Activated CD8-positive, alpha-beta memory T cell treated with anti-CD3 and anti-CD28 coated beads, Interleukin-2, amount 50 U/mL, for 1 hour (primary cell): ENCODE measurements around the gene ABAT.
"Not testable (repeated sequence)": the region's sequence is repeated elsewhere in the genome, so short reads cannot be mapped to it uniquely, and the experiment has no call there.

Experiments
- DNase-seq: peaks from one replicate; pipeline ENCODE4 v3.0.0-alpha.2; 2020; ENCODE audit errors: extremely low read depth

Gene ABAT

GRCh38 chr16:8785408-8785807 is 111.0 kb downstream of the ABAT start:
- no peak for DNase-seq

DNA sequence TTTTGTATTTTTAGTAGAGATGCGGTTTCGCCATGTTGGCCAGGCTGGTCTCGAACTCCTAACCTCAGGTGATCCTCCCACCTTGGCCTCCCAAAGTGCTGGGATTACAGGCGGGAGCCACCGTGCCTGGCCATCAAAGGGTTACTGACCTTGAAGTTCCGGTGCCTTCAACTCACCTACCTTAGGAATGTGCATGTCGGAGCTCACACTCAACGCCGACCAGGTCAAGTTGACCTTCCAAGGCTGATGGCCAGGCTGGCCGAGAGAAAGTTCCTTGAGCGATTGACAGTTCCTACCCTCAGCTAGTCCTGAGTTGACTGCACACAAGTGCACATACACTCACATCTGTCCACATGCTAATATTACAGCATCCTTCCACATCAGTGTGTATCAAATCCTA is 111.9 kb downstream of the ABAT start:
- DNase-seq: not testable (repeated sequence)

- DNase-seq: no peak
Observed at GRCh38 chr16:8788578-8789172, 114.3 kb downstream of the ABAT start.

- DNase-seq: no peak
Observed at GRCh38 chr16:8795091-8795490, 120.7 kb downstream of the ABAT start.

GRCh38 chr16:8795818-8796217 is 121.4 kb downstream of the ABAT start:
- DNase-seq: no peak

DNA sequence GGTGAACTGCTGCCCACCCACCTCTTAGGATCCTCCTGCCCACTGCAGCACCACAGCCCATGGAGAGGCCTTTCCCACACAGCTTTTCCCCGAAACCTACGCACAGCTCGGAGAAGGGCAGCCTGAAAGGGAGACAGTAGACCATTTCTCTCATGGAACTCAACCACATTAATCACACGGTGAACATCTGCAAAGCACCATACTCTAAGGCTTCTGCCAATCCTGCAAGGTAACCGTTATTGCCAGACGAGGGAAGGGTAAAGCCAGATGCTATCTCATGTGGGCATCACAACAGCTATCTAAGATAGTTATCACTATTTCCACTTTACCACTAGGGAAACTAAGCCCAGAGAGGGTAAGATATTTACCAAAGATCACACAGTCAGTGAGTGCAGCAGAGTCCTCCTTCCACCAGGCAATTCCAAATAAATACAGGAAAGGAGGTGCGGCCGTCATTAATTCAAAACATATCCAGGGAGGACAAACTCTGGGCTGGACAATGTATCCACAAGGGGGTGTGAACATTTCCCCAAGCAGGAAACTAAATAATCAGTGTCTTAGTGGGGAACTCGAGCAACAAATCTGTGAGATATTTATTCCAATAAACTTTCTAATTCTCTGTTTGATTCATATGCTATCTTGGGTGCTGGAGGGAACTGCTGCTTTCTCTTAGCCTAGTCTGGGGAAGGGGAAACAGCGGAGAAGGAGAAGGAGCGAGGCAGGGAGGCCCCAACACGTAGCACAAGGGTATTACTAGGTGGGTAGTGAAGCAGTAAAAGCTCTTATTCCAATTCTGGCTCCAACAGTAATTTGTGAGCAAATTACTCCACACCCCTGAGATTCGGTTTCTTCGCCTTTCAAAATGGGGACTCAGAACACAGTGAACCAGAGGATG is 122.3 kb downstream of the ABAT start:
- DNase-seq: no peak

- peak; percentile 87 for DNase-seq
Observed at GRCh38 chr16:8797364-8798173, 123.2 kb downstream of the ABAT start, which contains the start of the genes PMM2 and TMEM186. PMM2 (plus strand) TSS chr16:8797839; CDS start chr16:8797883, 44 bp downstream. TMEM186 (minus strand) TSS chr16:8797639; CDS start chr16:8797614, 25 bp downstream.

DNA sequence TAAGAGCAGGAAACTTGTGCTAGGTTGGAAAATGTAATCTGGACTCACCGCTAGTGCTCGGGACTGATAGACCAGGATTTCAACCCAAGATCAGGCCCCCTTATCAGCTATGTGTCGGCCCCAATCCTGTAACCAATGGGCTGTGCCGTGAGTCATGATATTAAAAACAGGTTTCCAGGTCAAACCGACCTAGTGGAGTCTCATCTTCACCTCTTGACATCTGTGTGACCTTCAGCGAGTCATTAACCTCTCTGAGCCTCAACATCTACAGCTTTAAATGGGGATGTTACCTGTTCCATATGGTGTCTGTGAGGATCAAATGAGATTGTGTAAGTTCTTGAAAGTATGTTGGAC is 123.7 kb downstream of the ABAT start:
- DNase-seq: no peak

- DNase-seq: no peak
Observed at GRCh38 chr16:8798535-8799157, 124.2 kb downstream of the ABAT start.

- no peak for DNase-seq
Observed at GRCh38 chr16:8801701-8802100, 127.3 kb downstream of the ABAT start.

DNA sequence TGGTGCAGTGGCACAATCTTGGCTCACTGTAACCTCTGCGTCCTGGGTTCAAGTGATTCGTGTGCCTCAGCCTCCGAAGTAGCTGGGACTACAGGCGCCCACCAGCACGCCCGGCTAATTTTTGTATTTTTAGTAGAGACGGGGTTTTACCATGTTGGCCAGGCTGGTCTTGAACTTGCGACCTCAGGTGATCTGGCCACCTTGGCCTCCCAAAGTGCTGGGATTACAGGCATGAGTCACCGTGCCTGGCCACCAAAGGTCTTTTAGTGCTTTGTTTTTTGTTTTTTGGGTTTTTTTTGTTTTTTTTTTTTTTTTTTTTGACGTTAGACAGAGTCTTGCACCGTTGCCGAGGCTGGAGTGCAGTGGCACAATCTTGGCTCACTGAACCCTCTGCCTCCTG is 129.3 kb downstream of the ABAT start:
- DNase-seq: not testable (repeated sequence)

- DNase-seq: no peak
Observed at GRCh38 chr16:8804313-8804712, 129.9 kb downstream of the ABAT start.

- no peak for DNase-seq
Observed at GRCh38 chr16:8806272-8806983, 132.0 kb downstream of the ABAT start.

DNA sequence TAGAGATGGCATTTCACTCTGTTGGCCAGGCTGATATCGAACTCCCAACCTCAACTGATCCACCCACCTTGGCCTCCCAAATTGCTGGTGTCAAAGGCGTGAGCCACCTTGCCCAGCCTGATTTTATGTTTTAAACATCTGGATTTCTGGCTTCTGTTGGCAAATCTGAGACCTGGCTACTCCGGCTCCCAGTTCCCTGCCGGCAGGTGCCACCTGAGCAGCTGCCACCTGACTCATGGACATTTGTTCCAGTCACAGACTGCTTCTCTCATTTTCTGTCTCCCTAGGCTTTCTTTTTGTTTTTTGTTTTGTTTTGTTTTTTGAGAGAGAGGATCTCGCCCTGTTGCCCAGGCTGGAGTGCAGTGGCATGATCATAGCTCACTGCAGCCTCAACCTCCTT is 132.8 kb downstream of the ABAT start:
- DNase-seq: no peak

GRCh38 chr16:8808009-8808408 is 133.6 kb downstream of the ABAT start:
- no peak for DNase-seq

DNA sequence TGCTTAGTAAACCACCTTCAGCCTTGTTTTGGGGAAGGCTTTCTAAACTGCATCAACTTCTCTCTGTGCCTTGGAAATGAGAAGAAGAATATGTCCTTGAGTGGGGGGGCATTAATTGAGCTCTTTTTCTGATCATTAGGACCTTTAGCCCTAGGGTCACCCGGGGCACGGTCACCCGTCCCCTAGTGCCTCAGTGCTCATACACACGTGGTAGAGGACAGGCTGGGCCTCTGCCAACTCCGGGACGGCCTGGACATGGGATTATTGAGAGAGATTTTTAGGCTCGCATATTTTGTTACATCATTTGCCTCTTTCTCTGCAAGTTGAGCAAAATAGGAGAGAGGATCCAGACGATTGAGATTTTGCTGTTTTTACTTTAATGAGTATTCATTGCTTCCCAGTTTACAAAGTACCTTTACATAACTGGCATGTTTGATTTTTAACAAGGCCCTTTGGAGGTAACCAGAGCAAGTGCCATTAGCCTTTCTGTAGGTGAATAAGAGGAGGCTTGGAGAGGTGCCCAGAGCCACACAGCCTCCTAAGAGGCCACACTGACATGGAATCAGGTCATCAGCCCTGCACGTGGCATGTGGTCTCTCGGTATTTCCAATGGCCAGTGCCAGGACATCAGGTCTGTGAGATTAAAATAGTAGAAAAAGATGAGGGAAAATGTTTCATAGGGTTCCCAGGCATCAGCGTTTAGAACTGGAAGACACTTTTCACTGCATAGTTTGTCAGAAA is 134.4 kb downstream of the ABAT start:
- DNase-seq: no peak

DNA sequence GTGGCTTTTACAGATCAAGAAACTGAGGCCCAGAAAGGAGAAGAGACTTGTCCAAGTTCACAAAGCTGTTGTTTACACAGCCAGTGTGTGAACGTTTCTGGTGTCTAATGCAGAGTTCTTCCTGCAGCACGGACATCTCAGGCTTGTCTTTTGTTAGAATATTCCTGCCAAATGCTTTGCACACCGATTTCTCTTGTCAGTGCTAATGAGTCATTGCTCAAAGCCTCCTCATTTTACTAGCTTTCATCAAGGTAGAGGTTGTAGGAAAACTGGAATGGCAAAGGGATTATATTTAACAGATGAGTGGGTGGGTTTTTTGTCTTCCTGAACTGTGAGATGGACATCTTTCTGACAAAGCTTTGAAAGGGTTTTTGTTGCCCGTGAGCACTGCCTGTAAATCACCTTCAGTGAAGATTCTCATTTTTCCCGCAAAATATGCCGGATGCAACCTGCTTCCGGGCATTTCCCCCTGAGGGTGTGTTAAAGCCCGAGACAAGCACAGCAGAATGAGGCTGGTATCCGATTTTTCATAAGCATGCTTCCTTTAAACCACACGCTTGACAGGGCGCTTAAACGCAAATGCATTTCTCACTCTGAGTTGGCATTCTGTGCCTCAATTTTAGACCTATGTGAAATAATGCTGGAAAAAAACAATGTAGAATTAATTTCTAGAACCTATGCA is 137.9 kb downstream of the ABAT start:
- DNase-seq: no peak

GRCh38 chr16:8814095-8814806 is 139.8 kb downstream of the ABAT start:
- DNase-seq: no peak

- no peak for DNase-seq
Observed at GRCh38 chr16:8816967-8817655, 142.7 kb downstream of the ABAT start.
